Testis (tissue), 3 donors: ENCODE data around the gene ASB2. TPM values are rescaled to one million over a fixed set of nuclear protein-coding genes. Genes with fewer than 3 reads are reported as not detected.

Experiments used
- DNase-seq: peaks from one replicate; pipeline ENCODE4 v3.0.0-alpha.2; 2019
- H3K27ac ChIP-seq, 2 donors: fragments of 200-600 bp; sonication (generic); one replicate each; pipeline ENCODE4 v1.5.1; 2019
- H3K27me3 ChIP-seq: fragments of 200-600 bp; sonication (generic); one replicate; pipeline ENCODE4 v1.5.1; 2019
- H3K36me3 ChIP-seq: fragments of 200-600 bp; sonication (generic); one replicate; pipeline ENCODE4 v1.5.1; 2017; ENCODE audit warnings: low read depth; ENCODE audit errors: missing control alignments
- H3K4me1 ChIP-seq: fragments of 200-600 bp; sonication (generic); one replicate; pipeline ENCODE4 v1.5.1; 2019
- H3K4me3 ChIP-seq, 2 donors: fragments of 200-600 bp; sonication (generic); one replicate each; pipeline ENCODE4 v1.5.1; 2017 to 2019
- H3K9me3 ChIP-seq: fragments of 200-600 bp; sonication (generic); one replicate; pipeline ENCODE4 v1.5.1; 2017
- POLR2A ChIP-seq: fragments of 450-650 bp; IDR thresholded peaks from one replicate; pipeline ENCODE4 v1.6.1; 2017; ENCODE audit warnings: antibody characterized with exemption, mild to moderate bottlenecking, moderate library complexity
- WGBS, 2 donors: methylation state at CpG; one replicate each; pipeline ENCODE4 v1.1.5; 2018; 5-methylcytosine and 5-hydroxymethylcytosine counted together
- intact Hi-C: fragments of 100-400 bp; cut with DNase I; formaldehyde crosslinking; loops from one replicate; pipeline ENCODE4 v1.15.1; 2023; ENCODE audit warnings: low total_unique reads
- polyA plus RNA-seq: library from polyadenylated mRNA; stranded (reverse); fragments of 350-450 nt; fragmentation: Illumina TruSeq; extraction: RNeasy Lipid Tissue Mini Kit (QIAGEN cat#74804); gene quantifications from one replicate; pipeline ENCODE4 v1.2.3, GENCODE V29; 2014; ENCODE audit warnings: low read depth, low replicate concordance; ENCODE audit not compliant: insufficient read depth
- total RNA-seq, 2 donors: library from RNA; depleted of rRNA; stranded (reverse); fragments of >200 nt; gene quantifications; one replicate each; pipeline ENCODE4 v1.2.3, GENCODE V29; 2016
- TF ChIP-seq, protein P1 (sequence below), 3 experiments: fragments of 450-650 bp in 2 of 3; fragments of 200-600 bp in 1 of 3; sonication (generic) in 1 of 3; IDR thresholded peaks; one replicate each; pipeline ENCODE4 v1.5.1; 2016 to 2019; ENCODE audit warnings: antibody characterized with exemption in 3 of 3, mild to moderate bottlenecking in 2 of 3, moderate library complexity in 1 of 3

Gene ASB2
- total and polyA plus RNA-seq, 3 donors from 2014 or later: 3.5 to 4.3 (median 3.7) TPM

DNA sequence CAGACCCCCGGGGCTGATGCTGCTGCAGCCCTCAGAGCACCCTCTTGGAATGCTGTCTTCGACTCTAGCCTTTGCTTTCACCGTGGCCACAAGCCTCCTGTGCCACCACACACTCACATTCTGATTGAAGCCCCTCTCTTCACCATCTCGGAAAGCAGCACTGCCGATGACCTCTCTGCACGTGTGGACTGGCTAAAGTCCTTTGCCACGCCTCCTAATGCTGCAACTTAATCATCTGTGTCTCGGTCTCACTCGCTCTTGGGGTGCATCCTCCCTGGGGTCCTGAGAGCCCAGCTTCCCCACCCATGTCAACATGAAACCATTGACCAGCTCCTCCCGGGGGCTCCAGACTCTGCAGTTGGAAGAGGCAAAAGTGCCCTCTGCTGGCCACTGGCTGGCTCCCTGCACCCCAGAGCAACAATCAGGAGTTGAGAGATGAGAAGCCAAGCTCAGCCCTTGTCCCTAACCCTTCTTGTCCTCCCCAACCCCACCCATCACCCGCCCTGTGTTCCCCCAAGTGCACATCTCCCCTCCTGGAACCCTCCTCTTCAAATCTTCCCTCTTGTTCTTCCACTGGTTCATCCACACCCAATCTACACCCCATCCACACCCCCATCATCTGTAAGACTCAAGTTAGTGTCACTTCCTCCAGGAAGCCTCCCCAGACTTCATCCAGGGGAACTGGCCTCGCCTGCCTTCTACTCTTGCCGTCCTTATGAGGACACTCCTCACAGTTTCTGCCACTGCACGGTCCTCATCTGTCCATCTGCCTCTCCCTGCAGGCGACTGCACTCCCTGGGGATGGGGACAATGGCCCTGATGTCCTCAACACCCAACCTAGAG lies 72.8 kb downstream of the ASB2 start:
- Histone ChIP-seq H3K4me1 (peaks cover 9% of the 10 kb centered on the region), H3K9me3 (no peaks in the 10 kb centered on the region), H3K36me3 (no peaks in the 10 kb centered on the region), H3K27ac (no peak overlapping the region), H3K4me3 (no peak overlapping the region), H3K27me3 (no peaks in the 10 kb centered on the region)
- 60 to 77% methylated on average over 15 of the region's 15 CpGs for WGBS, 2 donors
- DNase-seq: peak; percentile 46
- no peak for TF ChIP-seq POLR2A
- TF ChIP-seq, protein P1, sequence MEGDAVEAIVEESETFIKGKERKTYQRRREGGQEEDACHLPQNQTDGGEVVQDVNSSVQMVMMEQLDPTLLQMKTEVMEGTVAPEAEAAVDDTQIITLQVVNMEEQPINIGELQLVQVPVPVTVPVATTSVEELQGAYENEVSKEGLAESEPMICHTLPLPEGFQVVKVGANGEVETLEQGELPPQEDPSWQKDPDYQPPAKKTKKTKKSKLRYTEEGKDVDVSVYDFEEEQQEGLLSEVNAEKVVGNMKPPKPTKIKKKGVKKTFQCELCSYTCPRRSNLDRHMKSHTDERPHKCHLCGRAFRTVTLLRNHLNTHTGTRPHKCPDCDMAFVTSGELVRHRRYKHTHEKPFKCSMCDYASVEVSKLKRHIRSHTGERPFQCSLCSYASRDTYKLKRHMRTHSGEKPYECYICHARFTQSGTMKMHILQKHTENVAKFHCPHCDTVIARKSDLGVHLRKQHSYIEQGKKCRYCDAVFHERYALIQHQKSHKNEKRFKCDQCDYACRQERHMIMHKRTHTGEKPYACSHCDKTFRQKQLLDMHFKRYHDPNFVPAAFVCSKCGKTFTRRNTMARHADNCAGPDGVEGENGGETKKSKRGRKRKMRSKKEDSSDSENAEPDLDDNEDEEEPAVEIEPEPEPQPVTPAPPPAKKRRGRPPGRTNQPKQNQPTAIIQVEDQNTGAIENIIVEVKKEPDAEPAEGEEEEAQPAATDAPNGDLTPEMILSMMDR (IDR thresholded peaks at IDR 0.05): no peak
- intact Hi-C loops: loop anchor here (10.0 kb wide), 1 partner anchor 249 kb away; no protein-coding TSS in a partner anchor

DNA sequence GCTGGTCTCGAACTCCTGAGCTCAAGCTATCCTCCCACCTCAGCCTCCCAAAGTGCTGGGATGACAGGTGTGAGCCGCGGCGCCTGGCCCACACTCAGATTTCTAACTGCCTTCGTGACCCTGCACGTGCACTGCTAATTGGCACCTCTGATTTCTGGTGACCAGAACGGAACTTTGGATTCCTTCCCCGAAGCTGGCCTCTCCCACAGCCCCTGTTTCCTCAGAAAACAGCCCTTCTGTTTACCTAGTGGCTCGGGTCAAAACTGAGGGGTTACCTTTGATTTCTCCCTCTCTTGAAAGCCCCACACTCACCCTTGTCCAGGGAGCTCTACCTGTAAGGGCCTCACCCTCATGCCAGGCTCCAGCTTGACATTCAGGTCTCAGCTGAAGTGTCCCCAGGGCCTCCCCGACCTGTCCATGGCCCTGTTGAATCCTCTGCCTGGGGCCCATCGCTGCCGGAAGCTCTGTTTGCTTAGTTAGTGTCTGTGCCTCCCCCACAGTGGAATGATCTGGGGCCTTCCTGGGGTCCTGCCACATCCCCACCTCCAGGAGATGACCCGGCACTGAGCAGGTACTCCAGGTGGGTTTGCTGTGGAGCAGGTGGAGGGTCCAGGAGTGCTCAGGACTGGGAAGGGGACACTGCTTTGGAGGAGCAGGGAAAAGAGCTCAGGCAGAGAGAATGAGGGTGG lies 73.6 kb downstream of the ASB2 start:
- no peak overlapping the region for H3K4me3 ChIP-seq
- H3K27me3 ChIP-seq: no peaks in the 10 kb centered on the region
- H3K36me3 ChIP-seq: no peaks in the 10 kb centered on the region
- H3K27ac ChIP-seq: no peak overlapping the region
- peaks cover 9% of the 10 kb centered on the region for H3K4me1 ChIP-seq
- 78 to 89% methylated on average over 13 of the region's 13 CpGs for whole genome bisulfite sequencing, 2 donors
- TF ChIP-seq POLR2A: no peak
- TF ChIP-seq, protein P1 (IDR thresholded peaks at IDR 0.05): no peak
- H3K9me3 ChIP-seq: no peaks in the 10 kb centered on the region
- no peak for DNase-seq
- intact Hi-C loops: loop anchor here (10.0 kb wide), 1 partner anchor 248 kb away; no protein-coding TSS in a partner anchor

DNA sequence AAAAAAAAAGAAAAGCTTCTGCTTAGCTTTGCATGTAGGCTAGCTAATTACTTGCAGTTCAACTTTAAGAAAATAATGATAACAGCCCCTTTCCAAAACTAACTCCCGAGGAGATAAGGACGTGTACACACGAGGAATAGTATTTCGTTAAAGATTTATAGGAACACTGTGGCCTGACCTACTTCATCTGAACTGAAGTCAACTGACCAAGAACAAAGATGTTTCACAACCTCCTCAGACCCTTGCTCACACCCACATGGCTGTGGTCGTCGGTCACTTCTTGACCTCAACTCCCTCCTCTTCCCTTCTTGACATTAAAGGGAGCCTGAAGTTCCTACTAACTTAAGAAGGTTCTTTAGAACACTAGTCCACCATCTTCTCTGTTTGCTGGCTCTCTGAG lies 74.6 kb downstream of the ASB2 start:
- Histone ChIP-seq H3K27ac (peak overlapping the region in 1 of 2 donors; percentile 4), H3K36me3 (no peaks in the 10 kb centered on the region), H3K4me3 (no peak overlapping the region), H3K9me3 (no peaks in the 10 kb centered on the region), H3K27me3 (no peaks in the 10 kb centered on the region), H3K4me1 (peaks cover 9% of the 10 kb centered on the region)
- no peak for TF ChIP-seq POLR2A
- TF ChIP-seq, protein P1 (IDR thresholded peaks at IDR 0.05): no peak
- DNase-seq: no peak
- intact Hi-C loops: loop anchor here (10.0 kb wide), 1 partner anchor 247 kb away; no protein-coding TSS in a partner anchor
- WGBS, 2 donors: 23 to 24% methylated on average over 6 of the region's 6 CpGs

DNA sequence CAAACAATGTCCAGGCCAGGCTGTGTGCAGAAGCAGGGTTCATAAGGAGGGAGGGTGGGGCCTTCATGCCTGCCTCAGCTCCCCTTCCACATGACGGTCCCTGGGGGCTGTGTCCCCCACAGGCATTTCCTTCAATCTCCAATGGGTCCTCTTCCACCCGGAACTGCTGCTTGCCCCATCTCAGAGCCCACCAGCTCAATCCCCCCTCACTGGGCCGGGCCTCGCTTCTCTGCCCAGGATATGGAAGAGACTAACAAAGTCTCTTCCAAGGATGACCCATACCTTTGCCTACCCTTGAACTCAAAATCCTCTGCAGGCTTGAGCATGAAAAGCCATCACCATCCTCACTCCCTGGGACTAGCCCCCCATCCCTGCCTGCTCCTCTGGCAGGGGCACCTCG lies 77.6 kb downstream of the ASB2 start:
- no peaks in the 10 kb centered on the region for H3K36me3 ChIP-seq
- WGBS, 2 donors: 95 to 96% methylated on average over 5 of the region's 5 CpGs
- TF ChIP-seq, protein P1 (IDR thresholded peaks at IDR 0.05): no peak
- TF ChIP-seq POLR2A: no peak
- no peaks in the 10 kb centered on the region for H3K27me3 ChIP-seq
- no peak overlapping the region for H3K4me3 ChIP-seq
- H3K4me1 ChIP-seq: peaks cover 9% of the 10 kb centered on the region
- no peak for DNase-seq
- H3K9me3 ChIP-seq: no peaks in the 10 kb centered on the region
- intact Hi-C loops: no loop called here
- no peak overlapping the region for H3K27ac ChIP-seq
